CD4-positive, alpha-beta T cell treated with Interleukin-1 beta for 1 hour (primary cell): ENCODE data around the gene ACLY.
"Not testable (repeated sequence)": the region's sequence is repeated elsewhere in the genome, so short reads cannot be mapped to it uniquely, and the experiment has no call there.

ENCODE experiments used
- DNase-seq, 2 donors: peaks; one replicate each; pipeline ENCODE4 v3.0.0-alpha.2; 2020 to 2022

The ACLY gene

GRCh38 chr17:41909088-41909487 is 9.7 kb downstream of the ACLY start:
- DNase-seq, result no peak

- DNase-seq, result no peak
Observed at GRCh38 chr17:41907633-41908539, 10.9 kb downstream of the ACLY start.

DNA sequence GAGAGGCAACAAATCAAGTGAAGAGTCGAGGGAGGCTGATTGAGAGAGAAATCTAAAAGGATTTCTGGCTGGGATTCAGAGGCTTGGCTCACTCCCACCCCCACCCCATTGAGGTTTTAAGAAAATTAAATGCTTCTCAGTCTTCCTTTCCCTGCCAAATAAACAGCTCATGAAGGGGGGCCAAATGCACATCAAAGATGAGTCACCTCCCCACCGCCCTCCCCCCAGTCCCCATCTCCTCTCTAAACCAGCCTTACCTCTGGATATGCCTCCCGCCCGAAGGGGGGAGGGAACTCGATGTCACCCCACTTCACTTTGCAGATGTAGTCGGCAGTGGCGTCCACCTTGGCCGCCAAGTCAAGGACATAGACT is 11.6 kb downstream of the ACLY start:
- DNase-seq, result no peak

GRCh38 chr17:41906465-41907184 is 12.1 kb downstream of the ACLY start:
- no peak for DNase-seq

DNA sequence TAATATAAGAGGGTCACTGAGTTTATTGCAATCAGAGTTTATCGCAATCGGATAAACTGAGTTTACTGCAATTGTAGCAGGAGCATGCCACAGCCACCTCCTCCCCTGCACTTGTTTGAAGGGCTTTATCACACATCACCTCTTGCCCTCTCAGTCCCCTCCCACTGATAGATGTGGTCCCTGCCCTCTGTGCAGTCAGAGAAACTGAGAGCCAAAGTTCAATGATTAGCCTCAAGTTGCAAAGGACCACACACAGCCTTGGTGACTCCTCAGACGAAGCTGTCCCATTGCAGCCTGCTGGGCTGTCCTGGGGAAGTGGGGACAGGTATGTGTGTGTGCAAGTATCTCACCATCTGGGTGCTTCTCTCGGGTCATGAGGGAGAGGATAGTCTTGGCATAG is 13.6 kb downstream of the ACLY start:
- DNase-seq, result no peak

DNA sequence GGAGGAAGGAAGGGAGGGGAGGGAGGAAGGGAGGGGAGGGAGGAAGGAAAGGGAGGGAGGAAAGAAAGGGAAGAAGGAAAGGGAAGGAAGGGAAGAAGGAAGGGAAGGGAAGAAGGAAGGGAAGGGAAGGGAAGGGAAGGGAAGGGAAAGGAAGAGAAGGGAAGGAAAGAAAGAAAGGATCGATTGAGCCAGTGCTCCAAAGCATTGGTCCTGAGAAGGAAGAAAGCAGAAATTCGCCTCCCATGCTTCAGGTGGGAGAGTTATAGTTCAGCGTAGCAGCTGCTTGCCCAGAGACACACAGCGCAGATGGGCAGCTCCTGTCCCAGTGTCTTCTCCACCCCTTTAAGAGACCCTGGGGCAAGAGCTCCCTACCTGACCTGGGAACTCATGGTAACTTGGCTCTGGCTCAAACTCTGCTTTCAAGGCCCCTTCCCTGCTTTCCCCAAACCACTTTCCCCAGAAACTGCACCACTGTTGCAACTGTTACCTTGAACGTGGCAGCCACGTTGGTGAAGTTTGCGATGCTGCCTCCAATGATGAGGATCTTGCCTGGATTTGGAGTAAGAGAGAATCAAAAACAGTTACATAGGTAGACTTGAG is 14.4 kb downstream of the ACLY start:
- DNase-seq, result no peak

GRCh38 chr17:41901646-41902045 is 17.1 kb downstream of the ACLY start:
- DNase-seq, result no peak

DNA sequence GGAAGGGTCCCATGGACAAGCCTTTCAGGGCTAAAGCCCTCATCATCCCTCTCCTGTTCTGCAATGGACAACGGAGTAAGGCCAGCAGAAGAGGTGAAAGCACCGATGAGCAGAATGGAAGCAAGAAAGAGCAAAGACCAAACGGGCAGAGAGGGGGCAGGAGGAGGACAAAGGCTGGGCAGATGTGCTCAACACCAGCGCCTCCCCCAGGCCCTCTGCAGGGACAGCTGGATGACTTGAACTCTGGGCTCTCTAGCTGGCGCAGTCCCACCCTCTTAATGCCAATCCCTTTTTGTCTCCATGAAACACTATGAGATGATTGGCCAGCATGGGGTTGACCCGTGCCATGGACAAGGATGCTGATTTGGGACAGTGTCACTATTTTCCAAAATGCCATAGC is 22.0 kb downstream of the ACLY start:
- no peak for DNase-seq

DNA sequence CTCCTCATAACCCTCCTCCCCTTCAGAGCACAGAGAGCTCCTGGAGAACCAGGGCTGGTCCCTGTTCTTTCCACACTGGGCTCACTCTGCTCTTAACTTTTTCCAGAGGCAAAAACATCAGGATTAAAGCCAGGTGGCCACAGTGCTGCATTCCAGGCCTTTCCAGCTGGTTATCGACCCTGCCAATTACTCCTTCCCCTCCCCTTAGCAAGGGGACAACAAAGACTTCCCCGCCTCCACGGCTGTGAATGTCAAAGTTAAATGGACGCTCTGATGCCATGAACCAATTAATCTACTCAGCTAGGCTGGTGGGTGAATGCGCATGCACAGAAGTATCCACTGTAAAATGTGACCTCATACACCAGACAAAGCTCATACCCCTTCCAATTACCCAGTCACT is 23.1 kb downstream of the ACLY start:
- no peak for DNase-seq

- no peak for DNase-seq
Observed at GRCh38 chr17:41894791-41895331, 23.9 kb downstream of the ACLY start.

GRCh38 chr17:41893384-41893783 is 25.4 kb downstream of the ACLY start:
- DNase-seq, result no peak

DNA sequence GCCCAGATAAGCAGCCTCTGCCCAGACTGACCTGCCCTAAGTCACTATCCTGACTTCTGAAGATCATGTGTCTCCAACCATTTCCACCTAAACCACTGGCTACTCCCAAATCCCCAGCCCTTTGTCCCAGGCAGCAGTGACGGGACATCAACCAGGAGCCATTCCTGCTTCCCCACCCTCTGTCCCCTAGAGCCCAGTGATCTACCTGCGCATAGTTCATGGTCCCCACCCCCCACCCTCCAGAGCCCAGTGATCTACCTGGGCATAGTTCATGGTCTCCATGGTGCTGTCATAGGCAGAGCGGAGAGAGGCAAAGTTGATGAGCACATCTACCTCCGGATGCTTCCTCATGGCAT is 26.8 kb downstream of the ACLY start:
- no peak for DNase-seq

DNA sequence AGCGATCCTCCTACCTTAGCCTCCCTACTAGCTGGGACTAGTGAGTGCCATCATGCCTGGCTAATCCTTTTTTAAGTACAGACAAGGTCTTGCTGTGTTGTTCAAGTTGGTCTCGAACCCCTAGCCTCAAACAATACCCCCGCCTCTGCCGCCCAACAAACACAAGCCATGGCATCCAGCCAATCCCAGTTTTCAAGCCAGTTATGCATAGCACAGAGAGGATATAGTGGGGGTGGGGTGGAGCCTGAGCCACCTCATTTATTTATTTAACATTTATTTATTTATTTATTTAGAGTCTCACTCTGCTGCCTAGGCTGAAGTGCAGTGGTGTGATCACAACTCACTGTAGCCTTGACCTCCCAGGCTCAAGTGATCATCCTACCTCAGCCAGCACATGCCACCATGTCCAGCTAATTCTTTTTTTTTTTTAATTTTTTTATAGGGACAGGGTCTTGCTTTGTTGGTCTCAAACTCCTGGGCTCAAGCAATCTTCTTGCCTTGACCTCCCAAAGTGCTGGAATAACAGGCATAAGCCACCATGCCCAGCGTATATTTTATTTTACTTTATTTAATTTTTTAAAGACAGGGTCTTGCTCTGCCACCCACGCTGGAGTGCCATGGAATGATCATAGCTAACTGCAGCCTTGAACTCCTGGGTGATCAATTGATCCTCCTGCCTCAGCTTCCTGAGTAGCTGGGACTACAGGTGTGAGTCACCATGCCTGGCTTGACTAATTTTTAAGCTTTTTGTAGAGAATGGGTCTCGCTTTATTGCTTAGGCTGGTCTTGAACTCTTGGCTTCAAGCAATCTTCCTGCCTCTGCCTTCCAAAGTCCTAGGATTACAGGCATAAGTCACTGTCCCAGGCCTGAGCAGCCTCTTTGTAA is 27.4 kb downstream of the ACLY start:
- DNase-seq, result no peak

DNA sequence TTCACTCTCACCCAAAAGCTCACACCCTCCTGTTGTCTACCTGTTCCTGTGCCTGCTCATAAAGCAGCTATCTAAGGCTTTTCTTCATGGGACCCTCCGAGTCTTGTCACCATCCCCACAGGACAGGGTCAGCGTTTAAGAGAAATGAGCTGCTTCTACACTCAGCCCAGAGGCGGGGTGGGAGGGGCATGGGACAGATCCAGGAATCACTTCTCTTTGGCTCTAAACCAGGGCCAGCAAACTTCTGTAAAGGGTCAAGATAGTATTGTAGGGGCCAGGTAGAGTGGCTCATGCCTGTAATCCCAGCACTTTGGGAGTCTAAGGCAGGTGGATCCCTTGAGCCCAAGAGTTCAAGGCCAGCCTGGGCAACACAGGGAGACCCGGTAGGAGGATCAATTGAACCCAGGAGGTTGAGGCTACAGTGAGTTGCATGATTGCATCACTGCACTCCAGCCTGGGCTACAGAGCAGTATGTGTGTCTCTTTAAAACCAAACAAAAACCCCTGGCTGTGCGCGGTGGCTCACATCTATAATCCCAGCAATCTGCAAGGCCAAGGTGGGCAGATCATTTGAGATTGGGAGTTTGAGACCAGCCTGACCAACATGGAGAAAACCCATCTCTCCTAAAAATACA is 30.3 kb downstream of the ACLY start:
- no peak for DNase-seq

DNA sequence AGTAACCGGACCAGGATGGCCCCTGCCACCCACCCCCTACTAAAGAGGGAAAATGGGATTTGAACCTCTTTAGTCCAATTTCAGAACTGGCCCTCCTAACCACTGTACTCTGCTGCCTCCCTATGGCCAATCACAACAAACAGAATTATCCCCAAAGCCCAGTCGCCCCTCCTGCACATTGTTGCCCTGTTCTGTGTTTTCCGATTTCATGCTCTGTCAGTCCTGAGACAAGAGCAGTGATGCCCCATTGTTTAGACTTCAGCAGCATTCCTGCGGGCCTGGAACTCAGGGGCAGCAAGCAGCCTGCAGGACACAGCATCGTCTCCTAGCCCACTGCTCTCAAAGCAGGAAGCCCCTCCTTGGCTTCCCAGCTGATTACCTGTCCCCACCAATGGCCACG is 33.0 kb downstream of the ACLY start:
- DNase-seq, result no peak

DNA sequence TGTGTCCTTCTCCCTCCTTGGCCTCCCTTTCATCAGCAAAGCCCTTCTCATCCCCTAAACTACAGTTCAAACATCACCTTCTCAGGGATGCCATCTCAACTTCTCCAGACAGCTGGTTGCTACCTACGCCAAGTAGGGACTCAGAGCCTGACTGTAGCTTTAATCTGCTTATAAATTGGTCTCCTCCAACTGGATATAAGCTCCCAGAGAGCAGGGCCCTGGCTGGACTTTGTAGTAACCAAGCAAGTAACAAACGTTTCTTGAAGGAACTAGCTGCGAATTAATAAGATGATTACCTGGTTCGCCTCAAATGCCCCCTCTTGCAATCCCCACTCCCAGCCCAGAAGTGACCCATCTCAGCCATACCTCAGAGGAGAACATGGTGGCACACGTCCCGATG is 36.0 kb downstream of the ACLY start:
- DNase-seq, result no peak

GRCh38 chr17:41880130-41880529 is 38.6 kb downstream of the ACLY start:
- no peak for DNase-seq

GRCh38 chr17:41874293-41874670 is 44.5 kb downstream of the ACLY start:
- DNase-seq, result not testable (repeated sequence)

- DNase-seq, result no peak
Observed at GRCh38 chr17:41873559-41874292, 45.0 kb downstream of the ACLY start.

GRCh38 chr17:41871789-41872188 is 47.0 kb downstream of the ACLY start:
- no peak for DNase-seq

GRCh38 chr17:41870627-41871026 is 48.1 kb downstream of the ACLY start:
- DNase-seq, result no peak

GRCh38 chr17:41870097-41870496 is 48.7 kb downstream of the ACLY start:
- DNase-seq, result no peak
